HepG2 (cell line): ENCODE results near the gene ICE2. TPM values are rescaled to one million over a fixed set of nuclear protein-coding genes. Genes with fewer than 3 reads are reported as not detected.

ENCODE experiments used
- ATAC-seq: fragments of 200-7000 bp; cut with Tn5 transposase; 3 replicates; pipeline ENCODE4 v1.9.1; 2020; ENCODE audit warnings: mild to moderate bottlenecking, moderate library complexity
- BruUV-seq: library from RNA; stranded (reverse); fragments of 400-500 nt; replicated peaks from 2 replicates; lab custom pipeline; 2021; lab: Mats Ljungman, UMichigan
- CTCF ChIA-PET: fragments of 300-600 bp; formaldehyde crosslinking; extraction: SDS; loops from one replicate; lab custom pipeline; 2021; ENCODE audit warnings: low total read pairs, inconsistent platforms, low intra/inter-chr PET ratio; lab: Yijun Ruan, JAX
- POLR2A ChIA-PET: fragments of 350-600 bp; sonication (Branson Sonifier 250); formaldehyde crosslinking; loops from one replicate; lab custom pipeline; 2020; ENCODE audit warnings: antibody characterized with exemption, inconsistent platforms; lab: Yijun Ruan, JAX
- DNase-seq: peaks from one replicate; pipeline ENCODE4 v3.0.0-alpha.2; 2015; ENCODE audit warnings: low spot score
- FAIRE-seq: peaks from 3 replicates; lab custom pipeline; 2011; peaks lifted over from hg19 to GRCh38; lab: Jason Lieb, UNC
- H2AFZ ChIP-seq: one replicate; pipeline ENCODE4 v1.6.1; 2011; ENCODE audit warnings: low read length, inconsistent platforms
- H3K27ac ChIP-seq: fragments of 300-600 bp; 3 replicates; pipeline ENCODE4 v1.8.0; 2011; ENCODE audit warnings: mixed run types, mild to moderate bottlenecking, mixed read lengths, low read length, inconsistent platforms; ENCODE audit not compliant: insufficient read depth; ENCODE audit errors: extremely low read length
- H3K27me3 ChIP-seq, 2 experiments: fragments of 200-600 bp in 1 of 2; 2 replicates in 1 of 2; 3 replicates in 1 of 2; pipeline versions ENCODE4 v1.6.0 to v1.8.0; 2011; ENCODE audit warnings: low read length in 2 of 2, mild to moderate bottlenecking in 2 of 2, moderate library complexity in 2 of 2, inconsistent platforms in 1 of 2; ENCODE audit not compliant: insufficient read depth in 2 of 2, control insufficient read depth in 1 of 2
- H3K36me3 ChIP-seq, 2 experiments: fragments of 200-600 bp in 1 of 2; replicated peaks in 1 of 2; 2 replicates in 1 of 2; 3 replicates in 1 of 2; pipeline versions ENCODE4 v1.5.1 to v1.8.0; 2011; ENCODE audit warnings: low read length in 2 of 2, inconsistent platforms in 1 of 2; ENCODE audit not compliant: insufficient read depth in 2 of 2, control insufficient read depth in 1 of 2
- H3K4me1 ChIP-seq: 2 replicates; pipeline ENCODE4 v1.5.1; 2012; ENCODE audit warnings: low read length, inconsistent platforms; ENCODE audit not compliant: insufficient read depth
- H3K4me2 ChIP-seq: 2 replicates; pipeline ENCODE4 v1.6.0; 2011; ENCODE audit warnings: low read depth, low read length, inconsistent platforms
- H3K4me3 ChIP-seq, 3 experiments: fragments of 200-600 bp in 1 of 3; sonication (generic), shearing (Covaris generic) in 1 of 3; replicated peaks in 1 of 3; 2 replicates each; pipeline ENCODE4 v1.5.1; 2011 to 2016; ENCODE audit warnings: low read length in 3 of 3, inconsistent platforms in 2 of 3, low read depth in 2 of 3, mild to moderate bottlenecking in 2 of 3, control low read depth in 1 of 3, mixed read lengths in 1 of 3; ENCODE audit not compliant: insufficient read depth in 1 of 3
- H3K79me2 ChIP-seq: one replicate; pipeline ENCODE4 v1.6.1; 2011; ENCODE audit warnings: low read length, inconsistent platforms; ENCODE audit not compliant: insufficient read depth
- H3K9ac ChIP-seq: 2 replicates; pipeline ENCODE4 v1.6.0; 2011; ENCODE audit warnings: mild to moderate bottlenecking, low read depth, low read length, inconsistent platforms; ENCODE audit not compliant: insufficient read depth
- H3K9me3 ChIP-seq: 2 replicates; pipeline ENCODE4 v1.5.1; 2012; ENCODE audit warnings: mild to moderate bottlenecking, low read length
- H4K20me1 ChIP-seq: 2 replicates; pipeline ENCODE4 v1.6.0; 2011; ENCODE audit warnings: inconsistent platforms, mild to moderate bottlenecking, low read length, moderate library complexity; ENCODE audit not compliant: insufficient read depth
- AHR ChIP-seq: IDR thresholded peaks from 2 replicates; pipeline ENCODE4 v1.6.1; 2018; ENCODE audit warnings: missing genetic modification reagents, missing compliant biosample characterization
- HDAC2 ChIP-seq: sonication (generic); formaldehyde crosslinking; IDR thresholded peaks from 2 replicates; pipeline ENCODE4 v1.4.0; 2020; ENCODE audit warnings: missing genetic modification reagents
- MTA3 ChIP-seq: sonication (generic); formaldehyde crosslinking; IDR thresholded peaks from 2 replicates; pipeline ENCODE4 v1.4.0; 2020; ENCODE audit warnings: missing genetic modification reagents
- SMC3 ChIP-seq: IDR thresholded peaks from 2 replicates; pipeline ENCODE4 v1.6.1; 2011; ENCODE audit warnings: low read length, improper control_type of control experiment
- TBX2 ChIP-seq: sonication (generic); formaldehyde crosslinking; IDR thresholded peaks from 2 replicates; pipeline ENCODE4 v1.5.0; 2020; ENCODE audit warnings: missing genetic modification reagents, mild to moderate bottlenecking, borderline replicate concordance
- ZBTB7B ChIP-seq: sonication (generic); formaldehyde crosslinking; IDR thresholded peaks from 2 replicates; pipeline ENCODE4 v1.4.0; 2020; ENCODE audit warnings: missing genetic modification reagents
- ZNF841 ChIP-seq: sonication (generic); formaldehyde crosslinking; IDR thresholded peaks from 2 replicates; pipeline ENCODE4 v1.8.1; 2023; ENCODE audit warnings: missing genetic modification reagents, borderline replicate concordance
- ZZZ3 ChIP-seq: sonication (generic); formaldehyde crosslinking; IDR thresholded peaks from 2 replicates; pipeline ENCODE4 v1.4.0; 2020; ENCODE audit warnings: missing genetic modification reagents, mild to moderate bottlenecking, borderline replicate concordance
- WGBS: methylation state at CpG from one replicate; pipeline ENCODE4 v1.1.6; 2017; ENCODE audit warnings: low lambda C conversion rate; 5-methylcytosine and 5-hydroxymethylcytosine counted together
- in situ Hi-C: cut with HindIII; loops from 2 replicates; pipeline ENCODE4 v1.10.0; 2017; ENCODE audit warnings: low pct_unique_long_range_greater_than_20kb; ENCODE audit not compliant: extremely low pct_ligation_motif_present
- intact Hi-C: fragments of 100-400 bp; cut with micrococcal nuclease; formaldehyde crosslinking; loops from one replicate; pipeline ENCODE4 v1.10.0; 2022; ENCODE audit not compliant: unreplicated experiment
- polyA plus RNA-seq, 8 experiments: library from polyadenylated mRNA; depleted of rRNA in 3 of 8; stranded (reverse) in 7 of 8; unstranded in 1 of 8; fragments of >200 nt; fragmentation: Illumina TruSeq in 4 of 8; extraction: Trizol in 4 of 8; gene quantifications; 2 replicates each; pipeline versions ENCODE4 v1.2.1 to v1.2.3, GENCODE V29; 2011 to 2016; ENCODE audit warnings: low read depth in 4 of 8, missing spikeins in 1 of 8, mixed read lengths in 1 of 8; ENCODE audit not compliant: insufficient read depth in 1 of 8
- total RNA-seq, 5 experiments: library from RNA; depleted of rRNA; stranded (reverse); fragments of >200 nt; fragmentation: Illumina TruSeq; extraction: Trizol; gene quantifications; 2 replicates each; pipeline ENCODE4 v1.2.3, GENCODE V29; 2016; ENCODE audit warnings: low read depth in 1 of 5
- TF ChIP-seq, protein P1 (sequence below): sonication (generic); formaldehyde crosslinking; IDR thresholded peaks from 2 replicates; pipeline ENCODE4 v1.8.1; 2022; ENCODE audit warnings: low read depth, mild to moderate bottlenecking, missing genetic modification reagents
- TF ChIP-seq, protein P2 (sequence below): sonication (generic); formaldehyde crosslinking; IDR thresholded peaks from 2 replicates; pipeline ENCODE4 v1.8.0; 2022; ENCODE audit warnings: missing genetic modification reagents, mild to moderate bottlenecking, moderate library complexity, borderline replicate concordance
- TF ChIP-seq, protein P3 (sequence below): sonication (generic); formaldehyde crosslinking; IDR thresholded peaks from 2 replicates; pipeline ENCODE4 v1.4.0; 2020; ENCODE audit warnings: mild to moderate bottlenecking, missing genetic modification reagents

Gene ICE2
- total and polyA plus RNA-seq, 2 of the 13 experiments (the other 11 are each of a cell fraction or from before 2014, with no cell fraction given) = 24.8 to 26.4 TPM

DNA sequence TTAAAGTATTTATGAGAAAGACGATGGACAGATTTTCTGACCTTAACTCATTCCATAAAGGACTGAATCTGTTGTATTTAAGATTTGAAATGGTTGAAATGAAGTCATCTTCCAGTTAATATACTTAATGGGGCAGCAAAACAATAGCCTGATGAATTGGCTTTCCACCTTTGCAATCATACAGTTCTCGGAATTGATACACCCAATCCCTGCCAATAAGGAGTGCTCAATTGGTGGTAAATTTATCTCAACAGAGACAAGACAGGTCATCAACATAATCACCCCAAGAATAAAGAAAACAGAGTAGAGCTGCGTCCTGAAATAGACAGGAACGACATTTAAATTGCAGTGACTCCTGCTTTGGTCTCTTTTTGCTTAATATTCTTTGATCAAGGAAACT is 92.3 kb downstream of the ICE2 start:
- ATAC-seq (no peak), DNase-seq (no peak), FAIRE-seq (no peak)
- H3K27ac ChIP-seq = no peak overlapping the region
- no peaks in the 10 kb centered on the region for H4K20me1 ChIP-seq
- TF ChIP-seq ZNF841 (CRISPR knock-in tag) (no peak), AHR (CRISPR knock-in tag) (no peak), TBX2 (CRISPR knock-in tag) (no peak), MTA3 (CRISPR knock-in tag) (no peak), ZBTB7B (CRISPR knock-in tag) (no peak), ZZZ3 (CRISPR knock-in tag) (no peak), SMC3 (no peak), HDAC2 (CRISPR knock-in tag) (no peak)
- TF ChIP-seq, protein P1, sequence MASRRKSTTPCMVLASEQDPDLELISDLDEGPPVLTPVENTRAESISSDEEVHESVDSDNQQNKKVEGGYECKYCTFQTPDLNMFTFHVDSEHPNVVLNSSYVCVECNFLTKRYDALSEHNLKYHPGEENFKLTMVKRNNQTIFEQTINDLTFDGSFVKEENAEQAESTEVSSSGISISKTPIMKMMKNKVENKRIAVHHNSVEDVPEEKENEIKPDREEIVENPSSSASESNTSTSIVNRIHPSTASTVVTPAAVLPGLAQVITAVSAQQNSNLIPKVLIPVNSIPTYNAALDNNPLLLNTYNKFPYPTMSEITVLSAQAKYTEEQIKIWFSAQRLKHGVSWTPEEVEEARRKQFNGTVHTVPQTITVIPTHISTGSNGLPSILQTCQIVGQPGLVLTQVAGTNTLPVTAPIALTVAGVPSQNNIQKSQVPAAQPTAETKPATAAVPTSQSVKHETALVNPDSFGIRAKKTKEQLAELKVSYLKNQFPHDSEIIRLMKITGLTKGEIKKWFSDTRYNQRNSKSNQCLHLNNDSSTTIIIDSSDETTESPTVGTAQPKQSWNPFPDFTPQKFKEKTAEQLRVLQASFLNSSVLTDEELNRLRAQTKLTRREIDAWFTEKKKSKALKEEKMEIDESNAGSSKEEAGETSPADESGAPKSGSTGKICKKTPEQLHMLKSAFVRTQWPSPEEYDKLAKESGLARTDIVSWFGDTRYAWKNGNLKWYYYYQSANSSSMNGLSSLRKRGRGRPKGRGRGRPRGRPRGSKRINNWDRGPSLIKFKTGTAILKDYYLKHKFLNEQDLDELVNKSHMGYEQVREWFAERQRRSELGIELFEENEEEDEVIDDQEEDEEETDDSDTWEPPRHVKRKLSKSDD (CRISPR knock-in tag) = no peak
- TF ChIP-seq, protein P2, sequence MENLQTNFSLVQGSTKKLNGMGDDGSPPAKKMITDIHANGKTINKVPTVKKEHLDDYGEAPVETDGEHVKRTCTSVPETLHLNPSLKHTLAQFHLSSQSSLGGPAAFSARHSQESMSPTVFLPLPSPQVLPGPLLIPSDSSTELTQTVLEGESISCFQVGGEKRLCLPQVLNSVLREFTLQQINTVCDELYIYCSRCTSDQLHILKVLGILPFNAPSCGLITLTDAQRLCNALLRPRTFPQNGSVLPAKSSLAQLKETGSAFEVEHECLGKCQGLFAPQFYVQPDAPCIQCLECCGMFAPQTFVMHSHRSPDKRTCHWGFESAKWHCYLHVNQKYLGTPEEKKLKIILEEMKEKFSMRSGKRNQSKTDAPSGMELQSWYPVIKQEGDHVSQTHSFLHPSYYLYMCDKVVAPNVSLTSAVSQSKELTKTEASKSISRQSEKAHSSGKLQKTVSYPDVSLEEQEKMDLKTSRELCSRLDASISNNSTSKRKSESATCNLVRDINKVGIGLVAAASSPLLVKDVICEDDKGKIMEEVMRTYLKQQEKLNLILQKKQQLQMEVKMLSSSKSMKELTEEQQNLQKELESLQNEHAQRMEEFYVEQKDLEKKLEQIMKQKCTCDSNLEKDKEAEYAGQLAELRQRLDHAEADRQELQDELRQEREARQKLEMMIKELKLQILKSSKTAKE (CRISPR knock-in tag) = no peak
- TF ChIP-seq, protein P3, sequence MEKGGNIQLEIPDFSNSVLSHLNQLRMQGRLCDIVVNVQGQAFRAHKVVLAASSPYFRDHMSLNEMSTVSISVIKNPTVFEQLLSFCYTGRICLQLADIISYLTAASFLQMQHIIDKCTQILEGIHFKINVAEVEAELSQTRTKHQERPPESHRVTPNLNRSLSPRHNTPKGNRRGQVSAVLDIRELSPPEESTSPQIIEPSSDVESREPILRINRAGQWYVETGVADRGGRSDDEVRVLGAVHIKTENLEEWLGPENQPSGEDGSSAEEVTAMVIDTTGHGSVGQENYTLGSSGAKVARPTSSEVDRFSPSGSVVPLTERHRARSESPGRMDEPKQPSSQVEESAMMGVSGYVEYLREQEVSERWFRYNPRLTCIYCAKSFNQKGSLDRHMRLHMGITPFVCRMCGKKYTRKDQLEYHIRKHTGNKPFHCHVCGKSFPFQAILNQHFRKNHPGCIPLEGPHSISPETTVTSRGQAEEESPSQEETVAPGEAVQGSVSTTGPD = no peak
- ChIA-PET POLR2A (interaction anchor here (2.0 kb wide), 1 partner anchor 12 kb away, joined by 10 read pairs; no protein-coding TSS in a partner anchor), CTCF (no interaction called here)
- intact Hi-C loops = no loop called here
- 97% methylated on average over 4 of the region's 4 CpGs for WGBS
- H3K4me3 ChIP-seq = no peak overlapping the region; a peak in 1 of 6 replicates
- peaks cover 70% of the 10 kb centered on the region for H3K4me1 ChIP-seq
- BruUV-seq = no TSS peak
- peaks cover 6 to 38% of the 10 kb centered on the region in 2 experiments; a peak in 3 of 5 replicates for H3K36me3 ChIP-seq
- H3K27me3 ChIP-seq = no peaks in the 10 kb centered on the region
- H3K9me3 ChIP-seq = no peaks in the 10 kb centered on the region
- H2AFZ ChIP-seq = no peak overlapping the region
- in situ Hi-C loops = no loop called here
- peaks cover 78% of the 10 kb centered on the region for H3K79me2 ChIP-seq
- no peak overlapping the region for H3K4me2 ChIP-seq
- no peak overlapping the region for H3K9ac ChIP-seq
